OCI-LY3 (cell line): ENCODE data around the gene RFX7.

Source experiments
- CTCF ChIP-seq: fragments of 200-600, 300-600 bp; sonication (generic); IDR thresholded peaks from 2 replicates; pipeline ENCODE4 v1.5.1; 2014; ENCODE audit warnings: antibody characterized with exemption, low read length, low read depth
- EZH2phosphoT487 ChIP-seq: fragments of 200-600 bp; shearing (Covaris generic); IDR thresholded peaks from 2 replicates; pipeline ENCODE4 v1.6.1; 2018; ENCODE audit warnings: antibody characterized with exemption, mixed run types, low read depth

GRCh38 chr15:56211960-56212550, 31.6 kb downstream of the RFX7 start:
- TF ChIP-seq CTCF (no peak), EZH2phosphoT487 (no peak)
